GM06990 (cell line): Measurements from ENCODE around the gene KCNAB1.

ENCODE experiments used
- DNase-seq: peaks from one replicate; pipeline ENCODE4 v3.0.0-alpha.2; 2011; ENCODE audit not compliant: insufficient read length; ENCODE audit errors: extremely low read depth
- H3K27me3 ChIP-seq: replicated peaks from 2 replicates; pipeline ENCODE4 v1.6.0; 2011; ENCODE audit warnings: low read length; ENCODE audit not compliant: control insufficient read depth, insufficient read depth
- H3K36me3 ChIP-seq: 2 replicates; pipeline ENCODE4 v1.5.1; 2011; ENCODE audit warnings: low read length; ENCODE audit not compliant: control insufficient read depth, insufficient read depth
- H3K4me3 ChIP-seq: replicated peaks from 2 replicates; pipeline ENCODE4 v1.5.1; 2011; ENCODE audit warnings: low read depth, mild to moderate bottlenecking, control low read depth, low read length
- TF ChIP-seq, protein P1 (sequence below): IDR thresholded peaks from 2 replicates; pipeline ENCODE4 v1.5.1; 2011; ENCODE audit warnings: low read length, control low read depth, mild to moderate bottlenecking, inconsistent platforms; ENCODE audit not compliant: insufficient read depth, poor library complexity, severe bottlenecking

KCNAB1 gene

DNA sequence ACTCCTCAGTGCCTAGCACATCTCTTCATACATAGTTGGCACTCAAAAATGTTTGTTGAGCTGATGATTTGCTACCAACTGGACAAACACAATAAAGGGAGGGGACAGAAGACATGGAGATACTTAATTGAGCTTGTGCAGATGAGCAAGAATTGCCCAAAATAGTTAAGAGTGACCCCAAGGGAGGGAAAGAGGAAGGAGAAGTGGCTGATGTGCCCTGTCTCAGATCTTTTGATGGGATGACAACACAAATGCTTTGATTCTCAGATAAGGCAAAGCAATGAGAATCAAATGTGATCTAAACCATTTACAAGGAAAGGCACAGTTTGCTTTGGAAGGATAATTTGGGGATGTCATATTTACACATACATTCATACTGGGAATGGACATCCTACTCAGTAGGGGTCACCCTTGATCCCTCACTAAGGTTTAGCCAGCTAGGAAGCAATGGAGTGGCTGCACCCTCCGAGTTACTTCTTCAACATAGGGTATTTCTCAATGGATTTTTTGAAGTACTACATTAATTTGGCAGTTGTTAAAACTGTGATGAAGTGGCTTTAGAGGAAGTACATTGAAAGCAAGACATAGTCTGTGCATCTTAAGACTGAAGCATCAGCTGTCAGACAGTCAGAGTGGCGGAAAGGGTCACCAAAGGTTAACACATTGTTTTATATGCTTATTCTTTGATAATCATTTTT lies 456.4 kb downstream of the KCNAB1 start:
- TF ChIP-seq, protein P1, sequence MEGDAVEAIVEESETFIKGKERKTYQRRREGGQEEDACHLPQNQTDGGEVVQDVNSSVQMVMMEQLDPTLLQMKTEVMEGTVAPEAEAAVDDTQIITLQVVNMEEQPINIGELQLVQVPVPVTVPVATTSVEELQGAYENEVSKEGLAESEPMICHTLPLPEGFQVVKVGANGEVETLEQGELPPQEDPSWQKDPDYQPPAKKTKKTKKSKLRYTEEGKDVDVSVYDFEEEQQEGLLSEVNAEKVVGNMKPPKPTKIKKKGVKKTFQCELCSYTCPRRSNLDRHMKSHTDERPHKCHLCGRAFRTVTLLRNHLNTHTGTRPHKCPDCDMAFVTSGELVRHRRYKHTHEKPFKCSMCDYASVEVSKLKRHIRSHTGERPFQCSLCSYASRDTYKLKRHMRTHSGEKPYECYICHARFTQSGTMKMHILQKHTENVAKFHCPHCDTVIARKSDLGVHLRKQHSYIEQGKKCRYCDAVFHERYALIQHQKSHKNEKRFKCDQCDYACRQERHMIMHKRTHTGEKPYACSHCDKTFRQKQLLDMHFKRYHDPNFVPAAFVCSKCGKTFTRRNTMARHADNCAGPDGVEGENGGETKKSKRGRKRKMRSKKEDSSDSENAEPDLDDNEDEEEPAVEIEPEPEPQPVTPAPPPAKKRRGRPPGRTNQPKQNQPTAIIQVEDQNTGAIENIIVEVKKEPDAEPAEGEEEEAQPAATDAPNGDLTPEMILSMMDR: no peak
- DNase-seq: no peak
- H3K36me3 ChIP-seq: no peaks in the 10 kb centered on the region
- H3K27me3 ChIP-seq: no peaks in the 10 kb centered on the region
- H3K4me3 ChIP-seq: no peak overlapping the region

DNA sequence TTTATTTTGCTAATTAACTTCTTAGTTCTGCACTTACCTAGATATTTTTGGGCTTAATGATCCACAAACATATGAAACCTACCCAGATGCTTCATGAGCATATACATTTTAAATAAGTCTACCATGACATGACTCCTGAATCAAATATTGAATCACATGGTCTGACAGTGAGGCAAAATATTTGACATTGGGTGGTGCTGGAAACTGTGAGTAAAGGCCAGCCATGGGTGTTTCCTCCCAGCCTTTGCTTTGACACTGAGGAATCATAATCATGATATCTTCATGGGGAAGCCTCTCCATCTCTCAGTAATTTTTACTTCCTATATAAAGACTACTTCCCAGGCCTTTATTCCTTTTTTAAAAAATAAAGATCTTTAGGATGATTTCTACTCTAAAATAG lies 457.4 kb downstream of the KCNAB1 start:
- no peaks in the 10 kb centered on the region for H3K36me3 ChIP-seq
- H3K27me3 ChIP-seq: no peaks in the 10 kb centered on the region
- no peak overlapping the region for H3K4me3 ChIP-seq
- no peak for DNase-seq
- TF ChIP-seq, protein P1: no peak

DNA sequence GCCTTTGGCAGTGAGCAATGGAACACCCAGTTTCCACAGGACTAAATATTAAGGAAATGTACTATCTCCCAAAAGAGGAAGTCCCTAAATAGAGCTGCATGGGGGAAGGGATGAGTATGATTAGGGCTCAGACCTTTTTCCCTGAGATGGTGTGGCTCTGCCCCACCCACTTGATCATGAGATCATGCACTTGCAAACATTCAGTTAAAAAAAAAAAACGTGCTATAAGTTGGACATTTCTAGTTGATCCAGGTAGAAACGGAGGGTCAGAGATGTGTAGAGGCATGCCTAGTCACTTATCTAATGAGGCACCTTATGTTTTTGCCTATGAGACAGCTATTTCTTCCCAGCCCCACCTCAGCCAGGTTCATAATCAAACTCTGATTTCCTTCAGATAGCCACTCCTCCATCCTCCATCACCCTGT lies 459.1 kb downstream of the KCNAB1 start:
- H3K27me3 ChIP-seq: no peaks in the 10 kb centered on the region
- no peak for DNase-seq
- TF ChIP-seq, protein P1: no peak
- no peaks in the 10 kb centered on the region for H3K36me3 ChIP-seq
- H3K4me3 ChIP-seq: no peak overlapping the region

DNA sequence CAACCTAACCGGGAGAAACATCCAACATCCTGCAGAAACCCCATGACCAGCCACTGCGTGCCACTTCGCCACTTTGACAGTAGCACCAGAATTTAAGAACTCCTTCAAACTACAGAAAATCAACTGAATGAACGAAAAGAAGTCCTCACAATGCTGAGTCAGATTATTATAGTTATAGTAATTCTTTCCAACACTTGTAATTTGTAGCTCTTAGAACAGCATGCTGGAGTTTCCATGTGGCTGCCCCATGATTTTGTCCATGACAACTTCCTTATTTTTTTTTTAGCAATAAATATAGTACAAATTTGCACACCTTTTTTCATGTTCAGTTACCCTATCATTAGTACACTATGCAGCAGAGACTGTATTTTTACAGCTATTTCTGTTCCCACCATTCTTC lies 460.7 kb downstream of the KCNAB1 start:
- Histone ChIP-seq H3K4me3 (no peak overlapping the region), H3K27me3 (no peaks in the 10 kb centered on the region), H3K36me3 (no peaks in the 10 kb centered on the region)
- TF ChIP-seq, protein P1: no peak
- DNase-seq: no peak

DNA sequence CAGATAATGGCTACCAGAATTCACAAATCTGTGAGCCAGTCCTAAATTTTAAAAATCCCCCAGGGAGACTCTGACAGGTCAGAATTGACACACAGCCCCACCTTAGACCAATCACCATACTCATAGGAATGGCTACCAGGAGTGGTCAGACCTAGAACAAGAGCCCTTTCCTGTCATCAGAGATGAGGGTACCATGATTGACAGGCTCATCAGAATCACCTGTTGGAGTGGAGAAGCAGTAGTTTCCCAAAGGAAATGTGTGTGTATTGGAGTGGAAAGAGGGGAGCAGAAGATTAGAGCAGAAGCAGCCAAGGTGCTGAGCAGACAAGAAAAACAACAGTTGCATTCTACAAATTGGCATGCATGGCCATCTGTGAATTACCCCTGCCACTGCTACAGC lies 461.6 kb downstream of the KCNAB1 start:
- Histone ChIP-seq H3K4me3 (no peak overlapping the region), H3K36me3 (no peaks in the 10 kb centered on the region), H3K27me3 (no peaks in the 10 kb centered on the region)
- DNase-seq: no peak
- TF ChIP-seq, protein P1: no peak
